ENCODE measurements around the gene FLVCR2. TPM values are rescaled to one million over a fixed set of nuclear protein-coding genes. Genes with fewer than 3 reads are reported as not detected.
"Not testable (repeated sequence)": the region's sequence is repeated elsewhere in the genome, so short reads cannot be mapped to it uniquely, and the experiment has no call there.

FLVCR2 gene
- total RNA-seq, 1 donor from 2014 or later = 7.3 TPM

DNA sequence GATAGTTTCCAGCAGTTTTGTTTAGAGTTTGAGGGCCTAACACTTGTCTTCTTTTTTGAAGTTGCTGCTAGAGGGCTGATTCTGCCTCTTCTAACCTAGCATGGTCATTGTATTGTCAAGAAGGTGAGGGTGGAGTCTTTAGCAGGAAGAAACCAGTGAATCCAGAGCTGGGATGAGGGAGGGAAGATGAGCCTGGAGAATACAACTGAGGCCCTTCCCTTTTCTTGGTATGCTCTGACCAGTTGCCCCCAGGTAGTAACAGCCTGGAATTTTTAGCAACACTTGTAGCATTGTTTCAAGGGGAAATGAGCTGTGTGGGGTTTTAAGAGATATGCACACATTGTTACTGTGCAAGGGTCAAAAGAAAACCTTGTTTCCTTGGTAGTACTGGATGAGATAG lies 9.0 kb downstream of the FLVCR2 start:
- H3K9ac ChIP-seq (ENCODE audit: low read depth in 1 of 3, low read length in 3 of 3) = no peak overlapping the region
- no peaks in the 10 kb centered on the region for H3K36me3 ChIP-seq (ENCODE audit: control insufficient read depth in 3 of 3, insufficient read depth in 3 of 3, low read length in 3 of 3)
- H3K27ac ChIP-seq (ENCODE audit: low read depth, low read length) = no peak overlapping the region
- H3K4me3 ChIP-seq (ENCODE audit: low read length in 3 of 3) = no peak overlapping the region
- H3K27me3 ChIP-seq (ENCODE audit: control insufficient read depth in 3 of 3, insufficient read depth in 3 of 3, low read length in 3 of 3) = no peaks in the 10 kb centered on the region
- H3K9me3 ChIP-seq (ENCODE audit: control insufficient read depth in 3 of 3, low read length in 3 of 3) = peaks cover 0 to 2% (median 0%) of the 10 kb centered on the region in 3 donors
- H3K4me1 ChIP-seq (ENCODE audit: control insufficient read depth in 3 of 3, insufficient read depth in 3 of 3, low read length in 3 of 3) = peaks cover 14 to 22% (median 14%) of the 10 kb centered on the region in 3 donors

DNA sequence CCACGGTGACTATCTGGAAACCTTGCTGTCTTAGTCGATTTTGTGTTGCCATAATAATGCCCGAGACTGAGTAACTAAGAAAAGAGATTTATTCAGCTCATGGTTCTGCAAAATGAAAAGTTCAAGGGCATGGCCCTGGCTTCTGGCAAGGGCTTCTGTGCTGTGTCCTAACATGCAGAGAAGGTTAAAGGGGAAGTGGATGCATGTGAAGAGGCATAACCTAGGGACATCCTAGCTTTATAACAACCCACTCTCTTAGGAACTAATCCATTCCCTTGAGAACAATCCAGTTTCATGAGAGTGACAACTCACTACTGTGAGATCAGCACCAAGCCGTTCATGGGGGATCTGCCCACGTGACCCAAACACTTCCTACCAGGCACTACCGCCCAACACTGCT lies 11.5 kb downstream of the FLVCR2 start:
- no peak overlapping the region for H3K9ac ChIP-seq (ENCODE audit: low read depth in 1 of 3, low read length in 3 of 3)
- no peaks in the 10 kb centered on the region for H3K36me3 ChIP-seq (ENCODE audit: control insufficient read depth in 3 of 3, insufficient read depth in 3 of 3, low read length in 3 of 3)
- no peak overlapping the region for H3K27ac ChIP-seq (ENCODE audit: low read depth, low read length)
- H3K4me3 ChIP-seq (ENCODE audit: low read length in 3 of 3) = no peak overlapping the region
- no peaks in the 10 kb centered on the region for H3K27me3 ChIP-seq (ENCODE audit: control insufficient read depth in 3 of 3, insufficient read depth in 3 of 3, low read length in 3 of 3)
- peaks cover 20 to 22% (median 21%) of the 10 kb centered on the region in 3 donors for H3K4me1 ChIP-seq (ENCODE audit: control insufficient read depth in 3 of 3, insufficient read depth in 3 of 3, low read length in 3 of 3)
- peaks cover 0 to 2% (median 0%) of the 10 kb centered on the region in 3 donors for H3K9me3 ChIP-seq (ENCODE audit: control insufficient read depth in 3 of 3, low read length in 3 of 3)

DNA sequence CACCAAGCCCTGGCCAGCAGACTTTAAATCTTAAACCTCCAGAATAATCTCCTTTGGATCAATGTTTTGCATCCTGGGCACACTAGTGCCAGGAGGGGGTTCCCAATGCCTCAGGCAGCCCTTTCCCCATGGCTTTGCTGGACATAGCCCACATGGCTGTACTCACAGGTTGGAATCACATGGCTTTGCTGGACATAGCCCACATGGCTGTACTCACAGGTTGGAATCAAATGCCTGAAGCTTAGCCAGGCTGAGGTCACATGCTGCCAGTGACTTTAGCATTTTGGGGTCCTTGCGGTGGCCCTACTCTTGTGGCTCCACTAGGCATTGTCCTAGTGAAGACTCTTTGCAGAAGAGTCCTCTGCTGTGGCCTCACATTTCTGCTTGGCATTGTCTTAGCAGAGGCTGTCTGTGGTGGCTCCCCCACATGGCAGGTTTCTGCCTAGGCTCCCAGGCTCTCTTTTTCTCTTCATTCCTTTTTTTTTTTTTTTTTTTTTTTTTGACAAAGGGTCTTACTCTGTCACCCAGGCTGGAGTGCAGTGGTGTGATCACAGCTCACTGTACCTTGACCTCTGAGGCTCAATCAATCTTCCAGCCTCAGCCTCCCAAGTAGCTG lies 13.0 kb downstream of the FLVCR2 start:
- H3K9ac ChIP-seq (ENCODE audit: low read depth in 1 of 3, low read length in 3 of 3) = no peak overlapping the region
- no peaks in the 10 kb centered on the region for H3K27me3 ChIP-seq (ENCODE audit: control insufficient read depth in 3 of 3, insufficient read depth in 3 of 3, low read length in 3 of 3)
- no peak overlapping the region for H3K4me3 ChIP-seq (ENCODE audit: low read length in 3 of 3)
- H3K9me3 ChIP-seq (ENCODE audit: control insufficient read depth in 3 of 3, low read length in 3 of 3) = peaks cover 0 to 2% (median 0%) of the 10 kb centered on the region in 3 donors
- no peak overlapping the region for H3K27ac ChIP-seq (ENCODE audit: low read depth, low read length)
- H3K4me1 ChIP-seq (ENCODE audit: control insufficient read depth in 3 of 3, insufficient read depth in 3 of 3, low read length in 3 of 3) = peaks cover 20 to 22% (median 21%) of the 10 kb centered on the region in 3 donors
- no peaks in the 10 kb centered on the region for H3K36me3 ChIP-seq (ENCODE audit: control insufficient read depth in 3 of 3, insufficient read depth in 3 of 3, low read length in 3 of 3)

DNA sequence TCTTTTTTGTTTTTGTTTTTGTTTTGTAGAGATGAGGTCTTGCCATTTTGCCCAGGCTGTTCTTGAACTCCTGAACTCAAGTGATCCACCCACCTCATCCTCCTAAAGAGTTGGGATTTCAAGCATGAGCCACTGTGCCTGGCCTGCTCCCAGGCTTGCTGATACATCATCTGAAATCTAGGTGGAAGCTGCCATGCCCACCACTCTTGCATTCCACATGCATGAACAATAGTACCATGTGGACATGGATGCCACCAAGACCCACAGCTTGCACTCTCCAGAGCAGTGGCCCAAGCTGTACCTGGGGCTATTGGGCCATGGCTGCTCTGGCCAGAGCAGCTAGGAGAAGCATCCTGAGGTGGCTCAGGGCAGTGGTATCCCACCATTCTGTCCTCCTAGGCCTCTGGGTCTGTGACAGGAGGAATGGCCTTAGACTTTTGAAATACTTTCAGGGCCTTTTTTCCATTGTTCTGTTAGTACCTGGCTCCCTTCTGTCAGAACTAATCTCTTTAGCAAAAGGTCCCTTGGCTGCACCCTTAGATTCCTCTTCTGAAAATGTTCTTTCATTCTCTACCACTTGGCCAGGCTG lies 13.7 kb downstream of the FLVCR2 start:
- H3K36me3 ChIP-seq (ENCODE audit: control insufficient read depth in 3 of 3, insufficient read depth in 3 of 3, low read length in 3 of 3) = no peaks in the 10 kb centered on the region
- no peak overlapping the region for H3K27ac ChIP-seq (ENCODE audit: low read depth, low read length)
- no peak overlapping the region for H3K9ac ChIP-seq (ENCODE audit: low read depth in 1 of 3, low read length in 3 of 3)
- peaks cover 0 to 2% (median 0%) of the 10 kb centered on the region in 3 donors for H3K9me3 ChIP-seq (ENCODE audit: control insufficient read depth in 3 of 3, low read length in 3 of 3)
- H3K27me3 ChIP-seq (ENCODE audit: control insufficient read depth in 3 of 3, insufficient read depth in 3 of 3, low read length in 3 of 3) = no peaks in the 10 kb centered on the region
- no peak overlapping the region for H3K4me3 ChIP-seq (ENCODE audit: low read length in 3 of 3)
- H3K4me1 ChIP-seq (ENCODE audit: control insufficient read depth in 3 of 3, insufficient read depth in 3 of 3, low read length in 3 of 3) = peaks cover 20 to 22% (median 21%) of the 10 kb centered on the region in 3 donors

DNA sequence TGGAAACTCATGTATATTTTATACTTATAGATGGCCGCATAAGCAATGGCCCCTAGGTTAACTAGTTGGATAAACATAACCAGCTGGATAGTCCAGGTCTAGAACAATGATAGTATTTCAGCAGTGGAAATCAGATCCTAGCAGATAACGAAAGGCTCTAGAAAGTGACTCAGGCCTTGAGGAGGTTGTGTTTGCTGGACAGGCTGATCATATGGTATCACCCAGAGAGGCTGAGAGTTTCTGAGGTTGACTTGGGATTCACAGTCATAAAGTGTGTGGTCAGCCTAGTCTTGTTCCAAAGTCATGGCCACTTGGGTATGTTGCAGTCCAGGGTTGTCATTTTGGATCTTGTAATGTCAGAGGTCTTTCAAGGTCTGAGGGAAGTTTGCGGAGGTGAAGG lies 16.8 kb downstream of the FLVCR2 start:
- H3K4me3 ChIP-seq (ENCODE audit: low read length in 3 of 3) = no peak overlapping the region
- H3K27ac ChIP-seq (ENCODE audit: low read depth, low read length) = no peak overlapping the region
- no peaks in the 10 kb centered on the region for H3K27me3 ChIP-seq (ENCODE audit: control insufficient read depth in 3 of 3, insufficient read depth in 3 of 3, low read length in 3 of 3)
- H3K4me1 ChIP-seq (ENCODE audit: control insufficient read depth in 3 of 3, insufficient read depth in 3 of 3, low read length in 3 of 3) = peaks cover 14 to 20% (median 18%) of the 10 kb centered on the region in 3 donors
- H3K36me3 ChIP-seq (ENCODE audit: control insufficient read depth in 3 of 3, insufficient read depth in 3 of 3, low read length in 3 of 3) = no peaks in the 10 kb centered on the region
- H3K9ac ChIP-seq (ENCODE audit: low read depth in 1 of 3, low read length in 3 of 3) = no peak overlapping the region
- H3K9me3 ChIP-seq (ENCODE audit: control insufficient read depth in 3 of 3, low read length in 3 of 3) = peaks cover 0 to 2% (median 0%) of the 10 kb centered on the region in 3 donors

DNA sequence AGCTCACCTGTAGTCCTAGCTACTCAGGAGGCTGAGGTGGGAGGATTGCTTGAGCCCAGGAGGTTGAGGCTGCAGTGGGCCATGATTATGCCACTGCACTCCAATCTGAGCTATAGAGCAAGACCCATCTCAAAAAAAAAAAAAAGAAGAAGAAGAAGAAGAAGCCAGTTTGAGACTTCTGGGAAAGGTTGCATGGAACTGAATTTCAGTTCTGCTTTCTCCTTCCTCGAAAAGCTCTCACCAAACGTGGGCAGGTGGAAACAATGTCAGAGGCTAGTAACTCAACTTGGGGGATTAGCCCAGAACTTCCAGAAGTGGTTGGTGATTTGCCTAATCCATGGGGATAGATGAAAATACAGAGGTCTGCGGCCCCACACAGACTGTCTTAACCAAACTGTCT lies 18.7 kb downstream of the FLVCR2 start:
- H3K9me3 ChIP-seq (ENCODE audit: control insufficient read depth in 3 of 3, low read length in 3 of 3) = peaks cover 0 to 1% (median 0%) of the 10 kb centered on the region in 3 donors
- no peak overlapping the region for H3K4me3 ChIP-seq (ENCODE audit: low read length in 3 of 3)
- no peak overlapping the region for H3K27ac ChIP-seq (ENCODE audit: low read depth, low read length)
- peaks cover 2 to 8% (median 7%) of the 10 kb centered on the region in 3 donors for H3K4me1 ChIP-seq (ENCODE audit: control insufficient read depth in 3 of 3, insufficient read depth in 3 of 3, low read length in 3 of 3)
- H3K9ac ChIP-seq (ENCODE audit: low read depth in 1 of 3, low read length in 3 of 3) = no peak overlapping the region
- H3K27me3 ChIP-seq (ENCODE audit: control insufficient read depth in 3 of 3, insufficient read depth in 3 of 3, low read length in 3 of 3) = no peaks in the 10 kb centered on the region
- no peaks in the 10 kb centered on the region for H3K36me3 ChIP-seq (ENCODE audit: control insufficient read depth in 3 of 3, insufficient read depth in 3 of 3, low read length in 3 of 3)

DNA sequence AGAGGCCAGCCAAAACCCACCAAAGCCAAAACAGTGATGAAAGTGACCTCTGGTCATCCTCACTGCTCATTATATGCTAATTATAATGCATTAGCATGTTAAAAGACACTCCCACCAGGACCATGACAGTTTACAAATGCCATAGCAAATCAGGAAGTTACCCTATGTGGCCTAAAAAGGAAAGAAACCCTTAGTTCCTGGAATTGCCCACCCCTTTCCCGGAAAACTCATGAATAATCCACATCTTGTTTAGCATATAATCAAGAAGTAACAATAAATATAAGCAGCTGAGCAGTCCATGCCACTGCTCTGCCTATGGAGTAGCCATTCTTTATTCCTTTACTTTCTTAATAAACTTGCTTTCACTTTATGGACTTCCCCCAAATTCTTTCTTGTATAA lies 21.7 kb downstream of the FLVCR2 start:
- not testable (repeated sequence) for H3K9ac ChIP-seq (ENCODE audit: low read depth in 1 of 3, low read length in 3 of 3); H3K36me3 ChIP-seq (ENCODE audit: control insufficient read depth in 3 of 3, insufficient read depth in 3 of 3, low read length in 3 of 3); H3K27ac ChIP-seq (ENCODE audit: low read depth, low read length); H3K4me3 ChIP-seq (ENCODE audit: low read length in 3 of 3); H3K4me1 ChIP-seq (ENCODE audit: control insufficient read depth in 3 of 3, insufficient read depth in 3 of 3, low read length in 3 of 3); H3K9me3 ChIP-seq (ENCODE audit: control insufficient read depth in 3 of 3, low read length in 3 of 3); H3K27me3 ChIP-seq (ENCODE audit: control insufficient read depth in 3 of 3, insufficient read depth in 3 of 3, low read length in 3 of 3)

DNA sequence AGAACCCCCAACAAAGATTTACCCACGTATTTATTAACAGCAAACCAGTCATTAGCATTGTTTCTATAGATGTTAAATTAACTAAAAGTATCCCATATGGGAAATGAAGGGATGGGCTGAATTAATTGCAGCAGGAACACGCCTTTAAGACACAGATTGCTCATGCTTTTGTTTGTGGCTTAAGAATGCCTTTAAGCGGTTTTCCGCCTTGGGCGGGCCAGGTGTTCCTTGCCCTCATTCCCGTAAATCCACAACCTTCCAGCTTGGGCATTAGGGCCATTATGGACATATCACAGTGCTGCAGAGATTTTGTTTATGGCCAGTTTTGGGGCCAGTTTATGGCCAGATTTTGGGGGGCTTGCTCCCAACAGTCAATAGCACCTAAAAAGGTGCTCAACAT lies 22.6 kb downstream of the FLVCR2 start:
- not testable (repeated sequence) for H3K9me3 ChIP-seq (ENCODE audit: control insufficient read depth in 3 of 3, low read length in 3 of 3); H3K36me3 ChIP-seq (ENCODE audit: control insufficient read depth in 3 of 3, insufficient read depth in 3 of 3, low read length in 3 of 3); H3K4me3 ChIP-seq (ENCODE audit: low read length in 3 of 3); H3K27ac ChIP-seq (ENCODE audit: low read depth, low read length); H3K27me3 ChIP-seq (ENCODE audit: control insufficient read depth in 3 of 3, insufficient read depth in 3 of 3, low read length in 3 of 3); H3K9ac ChIP-seq (ENCODE audit: low read depth in 1 of 3, low read length in 3 of 3)
- peaks cover 2 to 11% (median 5%) of the 10 kb centered on the region in 3 donors for H3K4me1 ChIP-seq (ENCODE audit: control insufficient read depth in 3 of 3, insufficient read depth in 3 of 3, low read length in 3 of 3)

DNA sequence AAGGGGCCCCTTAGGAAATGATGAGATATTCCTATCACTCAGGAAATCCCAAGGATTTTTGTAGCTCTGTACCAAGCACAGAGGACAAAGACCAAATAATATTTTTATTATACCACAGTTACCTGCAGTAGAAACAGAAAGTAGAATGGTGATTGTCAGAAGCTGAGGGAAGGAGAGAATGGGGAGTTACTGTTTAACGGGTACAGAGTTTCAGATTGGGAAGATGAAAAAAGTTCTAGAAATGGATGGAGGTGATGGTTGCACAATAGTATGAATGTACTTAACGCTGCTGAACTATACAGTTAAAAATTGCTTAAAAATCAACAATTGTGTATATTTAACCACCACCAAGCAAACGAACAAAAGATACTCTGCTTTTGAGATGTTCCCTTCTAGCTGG lies 24.1 kb downstream of the FLVCR2 start:
- H3K9me3 ChIP-seq (ENCODE audit: control insufficient read depth in 3 of 3, low read length in 3 of 3) = no peaks in the 10 kb centered on the region
- H3K9ac ChIP-seq (ENCODE audit: low read depth in 1 of 3, low read length in 3 of 3) = no peak overlapping the region
- peaks cover 2 to 11% (median 6%) of the 10 kb centered on the region in 3 donors for H3K4me1 ChIP-seq (ENCODE audit: control insufficient read depth in 3 of 3, insufficient read depth in 3 of 3, low read length in 3 of 3)
- no peak overlapping the region for H3K27ac ChIP-seq (ENCODE audit: low read depth, low read length)
- no peaks in the 10 kb centered on the region for H3K36me3 ChIP-seq (ENCODE audit: control insufficient read depth in 3 of 3, insufficient read depth in 3 of 3, low read length in 3 of 3)
- no peaks in the 10 kb centered on the region for H3K27me3 ChIP-seq (ENCODE audit: control insufficient read depth in 3 of 3, insufficient read depth in 3 of 3, low read length in 3 of 3)
- H3K4me3 ChIP-seq (ENCODE audit: low read length in 3 of 3) = no peak overlapping the region

DNA sequence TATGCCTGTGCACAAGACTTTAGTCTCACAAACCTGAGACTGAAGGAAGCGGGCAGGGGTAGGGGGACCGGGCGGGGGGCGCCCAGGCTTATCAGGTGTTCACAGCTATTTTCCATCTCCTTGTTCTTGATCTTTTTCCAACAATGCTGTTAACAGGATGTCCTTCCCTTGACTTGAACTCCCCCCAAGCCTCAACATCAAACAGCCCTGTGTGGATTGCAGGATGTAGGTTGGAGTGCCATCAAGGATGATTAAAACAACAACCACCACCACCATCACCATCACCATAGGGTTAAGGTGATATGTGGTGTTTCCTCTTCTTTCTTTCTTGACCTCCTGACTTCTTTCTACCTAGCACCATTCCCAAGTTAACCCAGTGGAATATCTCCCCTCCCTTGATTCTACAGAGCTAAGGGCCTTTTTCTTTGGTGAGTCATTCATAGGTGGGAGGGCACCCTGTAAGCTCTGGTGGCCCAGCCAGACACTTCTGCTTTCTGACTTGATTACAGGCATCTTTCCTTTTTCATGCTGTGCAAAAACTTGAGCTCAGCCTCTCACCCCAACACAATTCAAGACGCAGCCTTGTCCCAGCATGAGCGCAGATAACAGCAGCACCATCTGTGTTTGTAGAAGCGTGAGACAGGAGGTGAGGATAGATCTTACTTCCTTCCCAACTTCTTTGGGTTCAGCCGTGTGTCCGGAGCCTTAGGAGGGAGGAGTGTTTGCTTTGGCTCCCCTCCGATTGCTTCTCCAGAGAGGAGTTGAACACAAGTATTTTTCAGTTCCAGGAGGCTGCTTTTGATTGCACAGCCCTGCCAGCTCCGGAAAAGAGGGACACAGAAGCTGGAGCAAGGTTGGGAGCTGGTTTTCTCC lies 26.8 kb downstream of the FLVCR2 start:
- Histone ChIP-seq H3K9me3 (ENCODE audit: control insufficient read depth in 3 of 3, low read length in 3 of 3) (no peaks in the 10 kb centered on the region), H3K36me3 (ENCODE audit: control insufficient read depth in 3 of 3, insufficient read depth in 3 of 3, low read length in 3 of 3) (no peaks in the 10 kb centered on the region), H3K27me3 (ENCODE audit: control insufficient read depth in 3 of 3, insufficient read depth in 3 of 3, low read length in 3 of 3) (no peaks in the 10 kb centered on the region), H3K4me3 (ENCODE audit: low read length in 3 of 3) (no peak overlapping the region), H3K4me1 (ENCODE audit: control insufficient read depth in 3 of 3, insufficient read depth in 3 of 3, low read length in 3 of 3) (peaks cover 7 to 12% (median 11%) of the 10 kb centered on the region in 3 donors), H3K9ac (ENCODE audit: low read depth in 1 of 3, low read length in 3 of 3) (no peak overlapping the region), H3K27ac (ENCODE audit: low read depth, low read length) (no peak overlapping the region)
